ENCODE measurements around the gene HPS1.
A peak's percentile ranks its signal among the peaks of the same experiment; 100 is the strongest.

HPS1 gene

GRCh38 chr10:98445200-98445812 is 1.4 kb downstream of the HPS1 start:
- TF ChIP-seq, protein P1, sequence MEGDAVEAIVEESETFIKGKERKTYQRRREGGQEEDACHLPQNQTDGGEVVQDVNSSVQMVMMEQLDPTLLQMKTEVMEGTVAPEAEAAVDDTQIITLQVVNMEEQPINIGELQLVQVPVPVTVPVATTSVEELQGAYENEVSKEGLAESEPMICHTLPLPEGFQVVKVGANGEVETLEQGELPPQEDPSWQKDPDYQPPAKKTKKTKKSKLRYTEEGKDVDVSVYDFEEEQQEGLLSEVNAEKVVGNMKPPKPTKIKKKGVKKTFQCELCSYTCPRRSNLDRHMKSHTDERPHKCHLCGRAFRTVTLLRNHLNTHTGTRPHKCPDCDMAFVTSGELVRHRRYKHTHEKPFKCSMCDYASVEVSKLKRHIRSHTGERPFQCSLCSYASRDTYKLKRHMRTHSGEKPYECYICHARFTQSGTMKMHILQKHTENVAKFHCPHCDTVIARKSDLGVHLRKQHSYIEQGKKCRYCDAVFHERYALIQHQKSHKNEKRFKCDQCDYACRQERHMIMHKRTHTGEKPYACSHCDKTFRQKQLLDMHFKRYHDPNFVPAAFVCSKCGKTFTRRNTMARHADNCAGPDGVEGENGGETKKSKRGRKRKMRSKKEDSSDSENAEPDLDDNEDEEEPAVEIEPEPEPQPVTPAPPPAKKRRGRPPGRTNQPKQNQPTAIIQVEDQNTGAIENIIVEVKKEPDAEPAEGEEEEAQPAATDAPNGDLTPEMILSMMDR (conservative IDR thresholded peaks at IDR 0.05; ENCODE audit: low read length): no peak
- no peak for DNase-seq (ENCODE audit: low read depth)
- peak overlapping the region; percentile 86 for H3K4me3 ChIP-seq (ENCODE audit: low read length)

- no peak overlapping the region for H3K4me3 ChIP-seq (ENCODE audit: low read length)
- no peak for DNase-seq (ENCODE audit: low read depth)
- TF ChIP-seq, protein P1 (conservative IDR thresholded peaks at IDR 0.05; ENCODE audit: low read length): no peak
These were observed 2.3 kb downstream of the HPS1 start for GRCh38 chr10:98444314-98445006.

- no peak for DNase-seq (ENCODE audit: low read depth)
- H3K4me3 ChIP-seq (ENCODE audit: low read length): no peak overlapping the region
- TF ChIP-seq, protein P1 (conservative IDR thresholded peaks at IDR 0.05; ENCODE audit: low read length): no peak
These were observed 8.0 kb downstream of the HPS1 start for GRCh38 chr10:98438715-98439114.

DNA sequence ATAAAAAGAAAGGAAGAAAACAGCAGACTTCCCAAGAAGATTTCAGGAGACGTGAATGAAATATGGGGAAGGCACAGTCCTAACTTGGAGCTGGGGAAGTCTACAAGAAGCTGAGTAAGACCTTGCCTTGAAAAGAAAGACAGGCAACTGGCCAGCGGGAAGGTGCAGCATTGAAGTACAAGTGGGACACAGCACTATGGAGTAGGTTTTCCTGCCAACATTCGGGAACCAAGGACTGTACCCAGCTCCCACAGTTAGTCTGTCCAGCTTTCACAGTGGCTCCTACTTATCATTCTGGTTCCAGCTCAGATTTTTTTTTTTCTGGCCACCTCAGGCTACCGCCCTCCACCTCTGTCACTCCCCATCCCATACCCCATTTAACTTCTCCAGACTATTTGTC is 10.0 kb downstream of the HPS1 start:
- TF ChIP-seq, protein P1 (conservative IDR thresholded peaks at IDR 0.05; ENCODE audit: low read length): no peak
- no peak for DNase-seq (ENCODE audit: low read depth)
- H3K4me3 ChIP-seq (ENCODE audit: low read length): no peak overlapping the region

DNA sequence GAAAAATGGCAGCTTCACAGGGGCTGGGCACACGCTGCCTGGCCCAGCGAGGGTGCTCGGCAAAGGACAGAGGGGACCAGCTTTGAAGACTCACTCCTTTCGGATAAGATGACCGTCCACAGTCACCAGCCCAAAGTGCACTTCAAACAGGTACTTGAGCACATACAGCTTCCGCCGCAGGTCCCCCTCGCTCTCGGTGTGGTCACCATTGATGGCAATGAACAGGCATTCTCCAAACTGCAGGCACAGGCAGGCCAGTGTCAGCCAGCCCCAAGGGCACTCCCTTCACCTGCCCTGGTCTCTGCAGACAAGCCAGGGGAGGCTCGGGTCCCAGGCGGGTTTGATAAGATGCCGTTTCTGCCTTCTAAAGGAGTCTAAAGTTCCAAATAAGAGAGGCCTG is 11.6 kb downstream of the HPS1 start:
- H3K4me3 ChIP-seq (ENCODE audit: low read length): no peak overlapping the region
- TF ChIP-seq, protein P1 (conservative IDR thresholded peaks at IDR 0.05; ENCODE audit: low read length): no peak
- no peak for DNase-seq (ENCODE audit: low read depth)

GRCh38 chr10:98433881-98434732 is 12.6 kb downstream of the HPS1 start:
- TF ChIP-seq, protein P1 (conservative IDR thresholded peaks at IDR 0.05; ENCODE audit: low read length): no peak
- DNase-seq (ENCODE audit: low read depth): peak; percentile 6
- H3K4me3 ChIP-seq (ENCODE audit: low read length): no peak overlapping the region

Measured in AG10803 (cell line).